Activated naive CD8-positive, alpha-beta T cell treated with anti-CD3 and anti-CD28 coated beads, Interleukin-2, amount 50 U/mL, for 16 hours (primary cell): ENCODE results near the gene OR2T10.
"Not testable (repeated sequence)": the region's sequence is repeated elsewhere in the genome, so short reads cannot be mapped to it uniquely, and the experiment has no call there.

ENCODE experiments used
- DNase-seq: peaks from one replicate; pipeline ENCODE4 v3.0.0-alpha.2; 2020; ENCODE audit warnings: low read depth, low spot score

OR2T10 gene

DNA sequence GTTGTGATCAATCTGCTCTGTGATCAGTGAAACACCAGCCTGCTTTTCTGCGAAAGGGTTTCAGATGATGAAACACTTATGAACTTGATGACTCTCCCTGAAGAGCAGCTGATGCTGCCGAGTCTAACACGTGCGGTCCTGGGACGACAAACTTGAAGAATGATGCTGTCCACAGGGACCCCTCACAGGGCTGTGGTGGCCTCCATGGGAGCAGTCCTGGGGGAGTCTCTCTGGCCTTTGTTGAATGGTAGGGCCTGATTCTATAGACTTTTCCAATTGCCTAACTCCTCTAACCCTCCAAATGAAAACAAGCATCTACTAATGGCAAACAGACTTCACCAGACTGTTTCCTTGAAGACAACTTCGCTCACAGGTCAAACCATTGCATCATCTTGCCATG, at the start of gene OR2T10:
Gene OR2T10, minus strand, starts transcription at position 112 of the 400 bp plus-strand sequence. CDS start 3,932 bp downstream, outside the sequence.
- DNase-seq: no peak

DNA sequence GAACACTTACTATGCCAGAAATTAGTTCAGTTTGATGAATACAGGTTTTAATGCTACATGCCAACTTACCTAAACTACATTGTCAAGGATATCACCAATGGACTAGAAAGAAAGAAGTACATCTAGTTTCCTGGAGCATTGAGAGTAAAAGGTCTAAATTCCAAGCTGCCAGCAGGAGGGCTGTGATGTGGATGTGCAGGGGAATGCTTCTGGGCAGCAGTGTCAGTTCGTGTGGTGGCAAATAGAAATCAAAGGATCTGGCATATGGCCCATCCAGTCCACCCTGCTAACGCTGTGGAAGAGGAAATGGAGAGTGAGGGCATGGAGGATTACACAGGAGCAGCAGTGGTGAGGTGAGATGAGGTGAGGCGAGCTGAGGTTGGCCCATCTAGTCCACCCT, 47.7 kb upstream of the OR2T10 start, which contains the start of gene OR2T35:
Gene OR2T35, minus strand, starts transcription at position 101 of the 400 bp plus-strand sequence. CDS start 6,020 bp downstream, outside the sequence.
- not testable (repeated sequence) for DNase-seq

DNA sequence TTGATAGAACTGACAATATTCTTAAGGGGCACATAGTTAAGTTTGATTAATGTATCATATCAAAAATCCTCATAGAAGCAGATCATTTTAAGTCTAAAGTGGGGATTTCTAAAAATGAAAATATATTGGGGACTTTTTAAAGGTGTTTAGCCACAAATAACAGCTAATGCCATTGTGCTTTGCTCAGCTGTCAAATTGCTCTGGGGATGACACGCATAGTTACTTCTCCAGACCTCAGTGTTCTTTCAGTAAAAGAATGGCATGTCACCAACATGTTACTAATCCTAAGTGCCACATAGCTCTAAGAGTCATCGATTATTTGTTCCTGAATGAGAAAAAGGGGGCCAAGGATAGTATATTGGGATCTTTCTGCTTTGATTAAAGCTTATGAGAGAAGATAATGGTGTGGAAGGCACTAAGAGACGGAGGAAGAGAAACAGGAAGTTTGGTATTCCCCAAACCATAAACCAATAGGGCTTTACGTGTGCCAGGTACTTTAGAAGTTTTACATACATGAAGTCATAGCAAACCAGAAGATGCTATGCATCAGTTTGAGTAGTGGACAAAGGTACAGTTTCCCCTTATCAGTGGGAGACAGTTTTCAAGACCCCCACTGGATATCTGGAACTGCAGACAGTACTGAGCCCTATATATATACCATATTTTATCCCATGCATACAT, 45.6 kb upstream of the OR2T10 start:
- not testable (repeated sequence) for DNase-seq

GRCh38 chr1:248641583-248641982, 44.1 kb upstream of the OR2T10 start:
- DNase-seq: not testable (repeated sequence)

DNA sequence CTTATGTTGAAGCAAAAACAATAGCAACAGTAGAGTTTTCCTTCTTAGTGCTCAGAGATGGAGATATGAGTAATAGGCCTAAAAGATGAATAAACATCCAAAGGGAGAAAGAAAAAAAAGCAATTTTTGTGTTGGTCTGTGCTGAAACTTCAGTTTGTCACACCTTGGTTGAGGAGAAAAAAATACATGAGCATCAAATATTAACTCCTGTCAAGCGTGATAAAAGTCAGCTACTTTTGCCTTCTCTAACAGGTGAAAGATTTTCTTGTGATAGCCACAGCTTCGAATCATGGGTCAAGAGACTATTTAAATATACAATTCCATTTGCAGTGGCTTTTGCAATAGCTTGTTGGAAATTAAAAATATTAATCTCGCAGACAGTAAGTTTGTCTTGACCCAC, 43.4 kb upstream of the OR2T10 start:
- DNase-seq: not testable (repeated sequence)

GRCh38 chr1:248639652-248640051, 42.2 kb upstream of the OR2T10 start:
- DNase-seq: not testable (repeated sequence)

DNA sequence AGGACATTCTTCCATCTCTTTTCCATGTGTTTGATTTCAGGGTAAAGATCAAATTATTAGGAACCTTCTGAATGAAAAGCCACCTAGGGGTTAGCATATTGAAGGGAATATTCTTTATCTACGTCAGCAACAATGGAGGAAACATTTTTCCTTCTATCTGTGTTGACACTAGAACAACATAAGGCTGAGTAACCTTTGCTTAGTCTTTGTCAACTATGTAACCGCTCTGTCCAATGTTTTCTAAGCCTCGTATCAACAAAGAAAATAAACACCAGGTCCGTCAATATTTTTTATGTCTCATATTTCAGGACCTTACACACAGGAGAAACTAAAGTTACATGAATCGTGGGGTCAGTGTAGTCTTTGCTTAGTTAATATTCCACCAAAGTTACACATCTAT, 39.1 kb upstream of the OR2T10 start:
- DNase-seq: not testable (repeated sequence)

DNA sequence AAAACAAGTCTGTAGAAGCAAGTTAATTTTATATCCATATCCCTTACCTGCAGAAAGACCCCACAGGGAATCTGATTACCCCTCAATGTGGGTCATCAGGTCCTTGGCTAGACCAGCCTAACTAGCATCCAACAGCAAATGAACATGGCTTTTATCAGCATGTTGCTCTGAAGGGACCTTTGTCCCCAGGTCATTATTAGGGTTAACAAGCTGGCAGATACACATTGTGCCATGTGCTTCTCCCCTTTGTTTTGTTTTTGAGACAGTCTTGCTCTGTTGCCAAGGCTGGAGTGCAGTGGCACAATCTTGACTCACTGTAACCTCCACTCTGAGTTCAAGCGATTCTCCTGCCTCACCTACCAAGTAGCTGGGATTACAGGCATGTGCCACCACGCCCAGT, 37.5 kb upstream of the OR2T10 start, which contains the start of gene OR2T11:
Gene OR2T11, minus strand, starts transcription at position 101 of the 400 bp plus-strand sequence. CDS start 7,963 bp downstream, outside the sequence.
- DNase-seq: not testable (repeated sequence)

- DNase-seq: no peak
Observed at GRCh38 chr1:248631354-248632008, 34.0 kb upstream of the OR2T10 start.

DNA sequence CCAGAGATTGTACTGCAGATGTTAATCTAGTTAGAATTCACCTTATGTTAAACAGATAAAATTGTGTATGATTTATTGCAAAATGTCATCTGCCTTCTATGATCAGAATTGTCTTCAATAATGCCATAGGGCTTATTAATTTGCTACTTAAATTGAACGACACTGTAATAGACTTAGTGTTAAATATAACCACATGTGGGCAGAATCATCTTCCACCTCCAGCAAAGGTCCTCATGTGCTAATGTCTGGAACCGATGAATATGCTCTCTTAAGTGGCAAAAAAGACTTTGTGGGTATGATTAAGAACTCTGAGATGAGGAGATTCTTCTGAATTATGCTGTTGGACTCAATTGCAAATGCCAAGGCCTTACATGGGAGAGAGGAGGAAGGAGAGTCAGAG, 33.1 kb upstream of the OR2T10 start:
- DNase-seq: no peak

DNA sequence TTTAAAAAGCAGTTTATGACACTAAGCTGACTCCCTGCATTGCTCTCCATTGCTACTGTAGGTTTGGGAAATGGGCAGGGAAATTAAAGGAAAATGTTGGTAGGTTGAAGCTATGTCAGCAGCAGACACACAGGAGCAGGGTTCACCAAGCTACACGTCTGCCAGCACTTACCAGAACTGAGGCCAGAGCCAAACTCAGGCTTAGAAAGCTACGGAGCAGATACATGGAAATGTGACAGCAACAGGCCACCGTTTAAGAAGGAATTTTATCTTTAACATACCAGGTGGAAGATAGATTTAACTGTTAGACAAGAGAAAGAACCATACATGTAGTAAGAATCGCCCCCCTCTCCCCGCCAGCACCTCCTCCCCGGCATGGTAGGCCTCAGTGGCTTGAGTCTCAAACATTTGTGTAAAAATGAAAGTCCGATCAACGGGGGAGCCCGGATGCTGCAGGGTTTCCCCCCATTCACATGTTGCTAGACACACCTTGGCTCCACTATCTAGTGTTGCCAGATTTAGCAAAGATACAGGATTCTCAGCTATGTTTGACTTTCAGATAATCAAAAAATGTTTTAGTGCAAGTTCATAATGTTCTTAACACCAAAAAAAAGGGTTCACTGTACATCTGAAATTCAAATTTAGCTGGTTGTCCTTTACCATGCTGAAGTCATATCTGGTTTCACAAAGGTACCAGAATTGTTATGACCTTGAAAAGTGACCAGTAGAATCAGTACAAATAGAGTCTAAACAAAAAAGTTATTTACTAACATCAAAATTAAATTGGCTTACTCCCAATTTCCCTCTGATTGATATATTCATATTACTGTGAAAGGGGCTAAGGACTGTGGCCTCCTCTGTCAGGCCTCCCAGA, 30.7 kb upstream of the OR2T10 start:
- no peak for DNase-seq

DNA sequence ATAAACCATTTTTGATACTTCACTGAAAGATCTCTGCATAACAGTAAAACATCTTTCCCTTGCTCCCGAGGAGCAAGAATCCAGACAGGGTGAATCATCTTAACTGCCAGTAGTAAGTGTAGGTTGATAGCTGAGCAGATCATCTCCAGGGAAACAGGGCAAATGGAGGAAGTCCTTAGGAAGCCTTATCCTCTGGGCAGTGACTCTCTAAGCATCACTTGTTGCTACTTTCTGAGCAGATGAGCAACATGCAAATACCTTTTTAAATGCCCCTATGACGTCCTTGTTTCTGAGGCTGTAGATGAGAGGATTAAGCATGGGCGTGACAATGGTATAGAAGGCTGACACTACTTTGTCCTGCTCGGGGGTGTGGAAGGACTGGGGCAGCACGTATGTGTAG, 28.5 kb upstream of the OR2T10 start:
- DNase-seq: no peak

- DNase-seq: no peak
Observed at GRCh38 chr1:248625166-248625565, 27.7 kb upstream of the OR2T10 start.

GRCh38 chr1:248622570-248623001, 25.1 kb upstream of the OR2T10 start:
- DNase-seq: no peak

DNA sequence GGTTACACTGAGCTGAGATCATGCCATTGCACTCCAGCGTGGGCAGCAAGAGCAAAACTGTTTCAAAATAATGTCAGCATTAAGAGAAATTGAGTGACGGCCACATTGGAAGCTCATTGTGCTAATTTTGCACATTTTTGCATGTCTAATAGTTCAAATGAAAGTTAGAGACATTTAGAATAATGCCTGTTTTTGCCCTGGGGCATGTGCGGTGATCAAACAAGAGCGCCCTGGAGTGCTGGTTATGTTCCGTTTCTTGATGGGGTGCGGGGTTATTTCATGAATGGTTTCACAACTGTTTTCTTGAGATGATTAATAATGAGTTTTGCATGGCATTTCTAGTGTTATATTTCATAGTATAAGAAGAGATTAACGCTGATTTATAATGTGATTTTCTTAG, 24.3 kb upstream of the OR2T10 start:
- DNase-seq: no peak

- DNase-seq: peak; percentile 4
Observed at GRCh38 chr1:248618878-248619277, 21.4 kb upstream of the OR2T10 start.

GRCh38 chr1:248618119-248618518, 20.6 kb upstream of the OR2T10 start:
- DNase-seq: no peak

- no peak for DNase-seq
Observed at GRCh38 chr1:248613742-248614141, 16.2 kb upstream of the OR2T10 start.

- DNase-seq: no peak
Observed at GRCh38 chr1:248611883-248612414, 14.4 kb upstream of the OR2T10 start.

DNA sequence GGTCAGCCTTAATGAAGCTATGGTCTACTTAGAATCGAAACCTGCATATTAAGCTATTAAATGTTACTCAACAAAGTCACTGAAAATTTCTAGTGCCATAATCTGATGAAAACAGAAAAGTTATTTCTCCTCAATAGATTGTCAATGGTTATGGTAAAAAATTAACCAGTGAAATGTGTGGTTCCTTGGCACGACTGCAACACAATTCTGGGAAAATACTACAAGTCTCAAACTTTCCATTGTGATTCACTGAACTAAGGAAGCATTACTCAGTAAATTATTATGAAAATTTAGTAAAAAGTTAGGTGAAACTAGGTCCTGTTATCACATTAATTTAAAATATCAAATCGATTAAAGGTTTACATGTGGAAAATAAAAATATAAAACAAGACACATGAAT, 12.8 kb upstream of the OR2T10 start:
- DNase-seq: no peak

- no peak for DNase-seq
Observed at GRCh38 chr1:248599396-248599795, 1.9 kb upstream of the OR2T10 start.

DNA sequence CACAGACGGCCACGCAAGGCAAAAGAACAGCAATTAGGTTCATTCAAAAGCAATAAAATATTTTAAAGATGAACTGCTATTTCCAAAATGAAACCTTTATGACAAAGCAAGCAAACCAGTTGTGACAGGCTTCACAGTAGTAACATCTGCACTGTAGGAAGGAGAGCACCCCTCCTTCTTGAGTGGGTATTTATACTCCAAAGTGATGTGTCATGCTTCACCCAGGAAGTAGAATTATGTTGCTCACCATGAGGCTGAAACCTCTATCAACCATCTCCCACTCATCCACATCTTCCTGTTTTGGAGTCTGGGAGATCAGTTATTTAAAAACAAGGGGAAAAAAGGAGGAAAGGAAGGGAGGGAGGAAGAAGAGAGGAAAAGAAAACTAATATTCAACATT, 885 bp downstream of the OR2T10 start:
- DNase-seq: no peak
